ENCODE data around the gene LGALS7. TPM values are rescaled to one million over a fixed set of nuclear protein-coding genes. Genes with fewer than 3 reads are reported as not detected.

LGALS7 gene
- polyA plus RNA-seq, 1 donor from 2014 or later = not detected

DNA sequence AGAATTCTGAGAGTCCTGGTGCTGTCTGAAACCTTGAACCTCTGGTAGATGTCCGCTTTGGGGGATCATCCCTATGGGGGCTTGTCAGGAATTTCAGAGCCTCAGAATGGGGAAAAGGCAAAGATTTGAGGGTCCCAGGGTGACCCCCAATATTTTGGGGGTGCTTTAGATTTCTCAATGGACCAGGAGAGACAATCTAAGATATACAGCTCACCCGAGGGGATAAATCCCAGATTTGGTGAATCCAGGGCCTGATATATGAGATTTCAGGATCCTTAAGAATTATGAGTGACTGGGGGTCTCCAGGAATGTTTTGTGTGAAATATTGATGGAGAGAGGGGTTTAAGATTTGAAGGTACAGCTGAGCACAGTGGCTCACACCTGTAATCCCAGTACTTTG, 32.4 kb downstream of the LGALS7 start:
- H3K27me3 ChIP-seq (ENCODE audit: insufficient read depth, low read depth, low read length) = peaks cover 12% of the 10 kb centered on the region
- no peak overlapping the region for H3K4me2 ChIP-seq (ENCODE audit: low read length)

GRCh38 chr19:38740257-38740592, 33.1 kb downstream of the LGALS7 start:
- Histone ChIP-seq H3K36me3 (ENCODE audit: insufficient read depth, low read length) (no peaks in the 10 kb centered on the region), H4K20me1 (ENCODE audit: insufficient read depth) (no peaks in the 10 kb centered on the region), H3K9ac (ENCODE audit: low read length) (no peak overlapping the region), H2AFZ (ENCODE audit: low read depth, low read length) (no peak overlapping the region), H3F3A (ENCODE audit: insufficient read depth, low read length, poor library complexity, severe bottlenecking) (no peaks in the 10 kb centered on the region), H3K9me3 (ENCODE audit: low read length) (no peaks in the 10 kb centered on the region), H3K9me2 (ENCODE audit: insufficient read depth, low read length) (no peaks in the 10 kb centered on the region), H3K4me3 (ENCODE audit: low read length) (no peak overlapping the region), H3K27me3 (ENCODE audit: insufficient read depth, low read depth, low read length) (peaks cover 12% of the 10 kb centered on the region), H3K27ac (ENCODE audit: low read length) (no peak overlapping the region), H3K79me2 (replicated peaks; ENCODE audit: insufficient read depth, low read length) (no peaks in the 10 kb centered on the region), H3K4me2 (ENCODE audit: low read length) (no peak overlapping the region)
- no peak for TF ChIP-seq TAF1 (IDR thresholded peaks at IDR 0.05; ENCODE audit: low read depth)
- no peak for TF ChIP-seq EZH2 (IDR thresholded peaks at IDR 0.05; ENCODE audit: borderline replicate concordance, insufficient read depth, low read length, poor library complexity, severe bottlenecking)
- TF ChIP-seq RAD21 (conservative IDR thresholded peaks at IDR 0.05) = no peak
- no peak for TF ChIP-seq POLR2AphosphoS5 (IDR thresholded peaks at IDR 0.05)
- no peak for TF ChIP-seq EP300 (conservative IDR thresholded peaks at IDR 0.05; ENCODE audit: poor library complexity, severe bottlenecking)
- no peak for TF ChIP-seq SMC3 (conservative IDR thresholded peaks at IDR 0.05; ENCODE audit: poor library complexity)
- no peak for TF ChIP-seq CTCF (IDR thresholded peaks at IDR 0.05; ENCODE audit: poor library complexity, severe bottlenecking)
- TF ChIP-seq, protein P1, sequence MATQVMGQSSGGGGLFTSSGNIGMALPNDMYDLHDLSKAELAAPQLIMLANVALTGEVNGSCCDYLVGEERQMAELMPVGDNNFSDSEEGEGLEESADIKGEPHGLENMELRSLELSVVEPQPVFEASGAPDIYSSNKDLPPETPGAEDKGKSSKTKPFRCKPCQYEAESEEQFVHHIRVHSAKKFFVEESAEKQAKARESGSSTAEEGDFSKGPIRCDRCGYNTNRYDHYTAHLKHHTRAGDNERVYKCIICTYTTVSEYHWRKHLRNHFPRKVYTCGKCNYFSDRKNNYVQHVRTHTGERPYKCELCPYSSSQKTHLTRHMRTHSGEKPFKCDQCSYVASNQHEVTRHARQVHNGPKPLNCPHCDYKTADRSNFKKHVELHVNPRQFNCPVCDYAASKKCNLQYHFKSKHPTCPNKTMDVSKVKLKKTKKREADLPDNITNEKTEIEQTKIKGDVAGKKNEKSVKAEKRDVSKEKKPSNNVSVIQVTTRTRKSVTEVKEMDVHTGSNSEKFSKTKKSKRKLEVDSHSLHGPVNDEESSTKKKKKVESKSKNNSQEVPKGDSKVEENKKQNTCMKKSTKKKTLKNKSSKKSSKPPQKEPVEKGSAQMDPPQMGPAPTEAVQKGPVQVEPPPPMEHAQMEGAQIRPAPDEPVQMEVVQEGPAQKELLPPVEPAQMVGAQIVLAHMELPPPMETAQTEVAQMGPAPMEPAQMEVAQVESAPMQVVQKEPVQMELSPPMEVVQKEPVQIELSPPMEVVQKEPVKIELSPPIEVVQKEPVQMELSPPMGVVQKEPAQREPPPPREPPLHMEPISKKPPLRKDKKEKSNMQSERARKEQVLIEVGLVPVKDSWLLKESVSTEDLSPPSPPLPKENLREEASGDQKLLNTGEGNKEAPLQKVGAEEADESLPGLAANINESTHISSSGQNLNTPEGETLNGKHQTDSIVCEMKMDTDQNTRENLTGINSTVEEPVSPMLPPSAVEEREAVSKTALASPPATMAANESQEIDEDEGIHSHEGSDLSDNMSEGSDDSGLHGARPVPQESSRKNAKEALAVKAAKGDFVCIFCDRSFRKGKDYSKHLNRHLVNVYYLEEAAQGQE (IDR thresholded peaks at IDR 0.05; ENCODE audit: borderline replicate concordance) = no peak
- TF ChIP-seq MXI1 (conservative IDR thresholded peaks at IDR 0.05; ENCODE audit: poor library complexity, severe bottlenecking) = no peak

More for the DNA sequence above, 32.4 kb downstream of the LGALS7 start:
- H3K4me3 ChIP-seq (ENCODE audit: low read length) = no peak overlapping the region
- H3K9me2 ChIP-seq (ENCODE audit: insufficient read depth, low read length) = no peaks in the 10 kb centered on the region
- H4K20me1 ChIP-seq (ENCODE audit: insufficient read depth) = no peaks in the 10 kb centered on the region
- H3K9ac ChIP-seq (ENCODE audit: low read length) = no peak overlapping the region
- no peak overlapping the region for H2AFZ ChIP-seq (ENCODE audit: low read depth, low read length)
- TF ChIP-seq TAF1 (IDR thresholded peaks at IDR 0.05; ENCODE audit: low read depth) = no peak
- no peak for TF ChIP-seq CTCF (IDR thresholded peaks at IDR 0.05; ENCODE audit: poor library complexity, severe bottlenecking)
- no peak for TF ChIP-seq RAD21 (conservative IDR thresholded peaks at IDR 0.05)
- no peak for TF ChIP-seq MXI1 (conservative IDR thresholded peaks at IDR 0.05; ENCODE audit: poor library complexity, severe bottlenecking)
- no peak for TF ChIP-seq EZH2 (IDR thresholded peaks at IDR 0.05; ENCODE audit: borderline replicate concordance, insufficient read depth, low read length, poor library complexity, severe bottlenecking)
- H3K9me3 ChIP-seq (ENCODE audit: low read length) = no peaks in the 10 kb centered on the region
- H3K79me2 ChIP-seq (replicated peaks; ENCODE audit: insufficient read depth, low read length) = no peaks in the 10 kb centered on the region
- H3F3A ChIP-seq (ENCODE audit: insufficient read depth, low read length, poor library complexity, severe bottlenecking) = no peaks in the 10 kb centered on the region
- H3K36me3 ChIP-seq (ENCODE audit: insufficient read depth, low read length) = no peaks in the 10 kb centered on the region
- no peak overlapping the region for H3K27ac ChIP-seq (ENCODE audit: low read length)

Measured in neural cell (in vitro differentiated cells).